SK-N-MC (cell line): Measurements from ENCODE around the gene SCN9A.

Experiments used
- EZH2 ChIP-seq: fragments of 200-600 bp; sonication (generic); IDR thresholded peaks from one replicate; pipeline ENCODE4 v1.6.1; 2017; ENCODE audit warnings: antibody characterized with exemption
- POLR2AphosphoS5 ChIP-seq: IDR thresholded peaks from 2 replicates; pipeline ENCODE4 v1.6.1; 2012; ENCODE audit warnings: mild to moderate bottlenecking, low read depth, low read length, borderline replicate concordance

- no peak for TF ChIP-seq POLR2AphosphoS5
- TF ChIP-seq EZH2, result no peak
Measured at GRCh38 chr2:166282154-166282553, 93.6 kb downstream of the SCN9A start.
